ENCODE results near the gene IQCH.

DNA sequence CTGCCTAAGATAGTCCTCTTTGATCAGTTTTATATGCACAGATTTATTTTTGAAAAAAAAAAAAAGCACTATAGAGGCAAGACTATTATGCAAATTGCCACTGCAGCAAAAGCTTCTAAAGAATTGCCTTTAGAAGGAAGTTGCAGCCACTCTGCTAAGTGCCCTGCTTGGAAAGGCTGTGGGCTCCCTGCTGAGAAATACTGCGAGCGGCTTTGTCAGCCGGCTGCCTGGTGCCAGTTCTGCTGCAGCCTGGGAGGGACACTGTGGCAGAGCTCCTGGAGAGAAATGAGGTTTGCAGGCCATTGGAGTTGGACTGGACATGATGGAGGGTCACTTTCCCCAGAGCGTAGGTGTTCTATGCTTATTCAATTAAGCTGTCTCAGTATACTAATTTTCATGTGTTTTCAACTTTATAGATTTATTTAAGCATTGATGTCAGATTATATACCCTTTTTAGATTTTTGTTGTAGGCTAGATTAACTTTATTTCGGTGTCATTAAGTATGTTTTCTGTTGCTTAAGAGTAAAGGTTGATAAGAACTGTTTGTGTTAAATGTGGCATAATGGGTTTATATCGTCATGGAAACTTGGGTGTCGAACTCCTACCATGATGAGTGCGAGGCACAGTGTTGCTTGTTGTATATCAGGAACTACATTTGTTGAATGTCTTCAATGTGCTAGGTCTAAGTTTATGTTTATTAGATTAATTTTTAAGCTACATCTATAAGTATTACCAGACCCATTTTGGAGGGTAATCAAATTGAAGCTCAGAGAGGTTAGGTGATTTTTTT is 294.5 kb downstream of the IQCH start:
- TF ChIP-seq POLR2A (IDR thresholded peaks at IDR 0.05; ENCODE audit: low read depth, low read length) (no peak), POLR2AphosphoS5 (IDR thresholded peaks at IDR 0.05; ENCODE audit: low read depth, low read length) (no peak), TAF1 (IDR thresholded peaks at IDR 0.05; ENCODE audit: borderline replicate concordance, low read depth, low read length) (no peak)
